MCF 10A (cell line): ENCODE measurements around the gene PPP1R15B. TPM values are rescaled to one million over a fixed set of nuclear protein-coding genes. Genes with fewer than 3 reads are reported as not detected.

Source experiments
- BruUV-seq: library from RNA; stranded (reverse); fragments of 400-500 nt; replicated peaks from 2 replicates; lab custom pipeline; 2021; lab: Mats Ljungman, UMichigan
- CTCF ChIA-PET: fragments of 300-600 bp; sonication (Branson Sonifier 250); formaldehyde crosslinking; extraction: SDS; loops from one replicate; lab custom pipeline; 2021; ENCODE audit warnings: antibody characterized with exemption, inconsistent platforms; lab: Yijun Ruan, JAX
- POLR2A ChIA-PET: fragments of 300-600, 350-650 bp; sonication (Branson Sonifier 250); formaldehyde crosslinking; extraction: SDS; loops from one replicate; lab custom pipeline; 2020; ENCODE audit warnings: antibody characterized with exemption, inconsistent platforms; lab: Yijun Ruan, JAX
- DNase-seq: peaks from one replicate; pipeline ENCODE4 v3.0.0-alpha.2; 2018; ENCODE audit not compliant: unreplicated experiment
- H3K27ac Mint-ChIP-seq: one replicate; pipeline ENCODE4 v1.8.0; 2022; ENCODE audit warnings: mild to moderate bottlenecking, low read depth, mixed read lengths; ENCODE audit not compliant: unreplicated experiment
- H3K27me3 Mint-ChIP-seq: one replicate; pipeline ENCODE4 v1.8.0; 2022; ENCODE audit warnings: mixed read lengths; ENCODE audit not compliant: insufficient read depth, unreplicated experiment
- H3K36me3 Mint-ChIP-seq: one replicate; pipeline ENCODE4 v1.8.0; 2022; ENCODE audit warnings: mild to moderate bottlenecking, moderate library complexity, mixed read lengths; ENCODE audit not compliant: insufficient read depth, unreplicated experiment
- H3K4me1 Mint-ChIP-seq: one replicate; pipeline ENCODE4 v1.8.0; 2022; ENCODE audit warnings: mixed read lengths; ENCODE audit not compliant: insufficient read depth, unreplicated experiment
- H3K4me3 Mint-ChIP-seq: one replicate; pipeline ENCODE4 v1.8.0; 2022; ENCODE audit warnings: mild to moderate bottlenecking, moderate library complexity, mixed read lengths; ENCODE audit not compliant: unreplicated experiment
- H3K9me3 Mint-ChIP-seq: one replicate; pipeline ENCODE4 v1.8.0; 2022; ENCODE audit warnings: mixed read lengths; ENCODE audit not compliant: unreplicated experiment
- CTCF ChIP-seq: fragments of 200-600 bp; IDR thresholded peaks from one replicate; pipeline ENCODE4 v1.8.0; 2022; ENCODE audit warnings: antibody characterized with exemption, mild to moderate bottlenecking; ENCODE audit not compliant: unreplicated experiment
- intact Hi-C: fragments of 100-400 bp; cut with micrococcal nuclease; formaldehyde crosslinking; loops from 2 replicates; pipeline ENCODE4 v1.14.1; 2022
- total RNA-seq: library from RNA; stranded (reverse); gene quantifications from 2 replicates; pipeline ENCODE4 v1.2.3, GENCODE V29; 2022

Gene PPP1R15B
- total RNA-seq, 1 experiment from 2014 or later, result 86.0 TPM

DNA sequence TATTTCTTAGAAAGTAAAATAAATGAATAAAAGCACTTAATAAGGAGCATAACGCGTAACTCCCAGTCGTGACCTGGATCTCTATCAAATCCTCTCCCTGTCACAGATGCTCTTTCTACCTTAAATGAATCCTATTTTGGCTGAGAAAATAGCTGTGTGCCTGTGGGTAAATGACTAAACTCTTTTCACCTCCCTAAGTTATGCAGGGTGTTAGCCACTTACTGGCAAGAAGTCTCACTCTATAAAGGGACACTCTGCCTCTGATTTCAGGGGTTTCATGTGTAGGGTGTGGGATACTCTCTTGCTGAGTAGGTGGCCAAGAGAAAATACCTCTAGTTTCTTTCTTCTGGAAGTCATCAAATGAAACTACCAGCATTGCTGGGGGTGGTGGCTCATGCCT is 24.3 kb upstream of the PPP1R15B start:
- ChIA-PET POLR2A (interaction anchor here (0.6 to 11.1 kb wide), 19 partner anchors 8 to 480 kb away, joined by 3 to 253 read pairs (median 7); partner anchors contain the start of genes MDM4 and PIK3C2B), CTCF (interaction anchor here (0.6 to 38.8 kb wide), 16 partner anchors 8 to 372 kb away, joined by 3 to 1125 read pairs (median 4); partner anchors contain the start of gene PIK3C2B)
- peak; percentile 50 for DNase-seq
- Mint-ChIP-seq H3K27ac (peak overlapping the region; percentile 29), H3K27me3 (no peaks in the 10 kb centered on the region), H3K4me3 (no peak overlapping the region), H3K9me3 (no peaks in the 10 kb centered on the region), H3K4me1 (peaks cover 68% of the 10 kb centered on the region), H3K36me3 (peaks cover 18% of the 10 kb centered on the region)
- TF ChIP-seq CTCF, result no peak
- BruUV-seq, result no TSS peak
- intact Hi-C loops, result no loop called here

DNA sequence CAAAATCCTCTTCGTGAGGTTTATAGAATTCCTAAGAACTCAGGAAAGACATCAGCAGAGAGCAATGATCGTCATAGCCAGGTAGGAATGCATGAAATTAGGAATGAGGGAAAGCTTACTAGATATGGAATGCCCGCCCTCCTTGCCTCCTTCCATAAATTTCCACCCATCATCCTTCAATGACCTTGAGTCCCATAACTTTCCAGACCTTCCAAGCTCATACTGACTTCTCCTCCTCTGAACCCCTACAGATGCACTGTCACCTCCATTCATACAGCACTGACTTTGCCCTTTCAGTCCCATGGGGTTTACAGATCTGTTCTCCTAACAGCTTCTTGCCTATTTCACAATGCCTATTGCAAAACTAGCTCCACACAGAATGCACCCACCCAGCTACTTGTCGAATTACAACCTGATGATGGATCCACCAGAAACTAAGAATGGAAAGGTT is 23.8 kb upstream of the PPP1R15B start:
- peaks cover 18% of the 10 kb centered on the region for H3K36me3 Mint-ChIP-seq
- H3K27me3 Mint-ChIP-seq, result no peaks in the 10 kb centered on the region
- H3K27ac Mint-ChIP-seq, result peak overlapping the region; percentile 29
- CTCF ChIA-PET, result interaction anchor here (0.6 to 38.8 kb wide), 14 partner anchors 9 to 372 kb away, joined by 3 to 1125 read pairs (median 5); partner anchors contain the start of gene PIK3C2B
- no peak for TF ChIP-seq CTCF
- POLR2A ChIA-PET, result interaction anchor here (0.6 to 11.1 kb wide), 19 partner anchors 8 to 481 kb away, joined by 3 to 253 read pairs (median 7); partner anchors contain the start of genes MDM4 and PIK3C2B
- no peaks in the 10 kb centered on the region for H3K9me3 Mint-ChIP-seq
- intact Hi-C loops, result no loop called here
- peak; percentile 88 for DNase-seq
- no peak overlapping the region for H3K4me3 Mint-ChIP-seq
- H3K4me1 Mint-ChIP-seq, result peaks cover 68% of the 10 kb centered on the region
- BruUV-seq, result no TSS peak

DNA sequence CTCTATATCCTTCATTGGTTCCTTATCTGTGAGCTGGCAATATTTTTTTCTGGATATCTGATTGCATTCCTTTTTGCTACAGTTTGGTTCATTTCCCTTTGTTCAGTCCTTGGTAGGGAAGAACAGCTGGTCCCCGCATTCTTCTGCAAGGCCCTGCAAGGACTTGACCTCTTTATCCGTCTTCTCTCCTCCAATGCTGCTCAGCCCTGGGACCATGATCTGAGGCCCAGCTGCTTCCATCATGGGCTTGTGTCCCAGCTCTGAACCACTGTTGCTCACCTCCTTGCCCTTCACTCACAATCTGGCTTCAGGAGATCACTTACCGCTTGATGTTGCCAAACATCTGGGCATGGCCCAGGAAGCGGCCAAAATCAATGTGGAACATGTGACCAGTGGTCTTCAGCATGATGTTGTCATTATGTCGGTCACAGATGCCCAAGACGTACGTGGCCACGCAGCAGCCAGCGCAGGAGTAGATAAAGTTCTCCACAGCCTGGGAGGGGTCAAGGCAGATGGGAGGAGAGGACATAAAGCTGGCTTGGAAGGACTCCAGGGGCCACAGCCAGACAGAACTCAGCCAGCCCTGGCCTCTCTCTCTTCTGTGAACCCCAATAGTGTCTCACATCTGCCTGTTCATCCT is 22.6 kb upstream of the PPP1R15B start:
- peaks cover 63% of the 10 kb centered on the region for H3K4me1 Mint-ChIP-seq
- intact Hi-C loops, result no loop called here

More for the DNA sequence above, 22.6 kb upstream of the PPP1R15B start:
- POLR2A ChIA-PET, result interaction anchor here (0.6 to 11.1 kb wide), 9 partner anchors 8 to 1146 kb away, joined by 3 to 253 read pairs (median 16); partner anchors contain the start of gene PIK3C2B
- Mint-ChIP-seq H3K27me3 (no peaks in the 10 kb centered on the region), H3K9me3 (no peaks in the 10 kb centered on the region), H3K4me3 (no peak overlapping the region), H3K27ac (no peak overlapping the region), H3K36me3 (peaks cover 18% of the 10 kb centered on the region)
- TF ChIP-seq CTCF, result no peak
- CTCF ChIA-PET, result interaction anchor here (0.6 to 38.8 kb wide), 15 partner anchors 9 to 373 kb away, joined by 3 to 1125 read pairs (median 4); partner anchors contain the start of gene PIK3C2B
- no TSS peak for BruUV-seq
- DNase-seq, result no peak
